K562 (cell line): Measurements from ENCODE around the gene SDSL. TPM values are rescaled to one million over a fixed set of nuclear protein-coding genes. Genes with fewer than 3 reads are reported as not detected.

ENCODE experiments used
- ATAC-seq: fragments of 200-7000 bp; cut with Tn5 transposase; 3 replicates; pipeline ENCODE4 v1.9.1; 2020; ENCODE audit warnings: moderate library complexity
- BruUV-seq: library from RNA; stranded (reverse); fragments of 400-500 nt; replicated peaks from 2 replicates; lab custom pipeline; 2021; lab: Mats Ljungman, UMichigan
- CTCF ChIA-PET: fragments of 300-600 bp; formaldehyde crosslinking; extraction: SDS; loops from one replicate; lab custom pipeline; 2021; ENCODE audit warnings: low intra/inter-chr PET ratio; lab: Yijun Ruan, JAX
- POLR2A ChIA-PET: fragments of 300-600, 350-650 bp; sonication (Branson Sonifier 250); formaldehyde crosslinking; extraction: SDS; loops from one replicate; lab custom pipeline; 2021; ENCODE audit warnings: antibody characterized with exemption, inconsistent platforms; lab: Yijun Ruan, JAX
- DNase-seq, 4 experiments: peaks; one replicate each; pipeline versions ENCODE4 v3.0.0 to v3.0.0-alpha.2; 2011 to 2018; ENCODE audit warnings: low spot score in 3 of 4, mixed read lengths in 3 of 4; ENCODE audit errors: extremely low read depth in 1 of 4
- FAIRE-seq: peaks from 2 replicates; lab custom pipeline; 2011; peaks lifted over from hg19 to GRCh38; lab: Jason Lieb, UNC
- H2AFZ ChIP-seq: 2 replicates; pipeline ENCODE4 v1.6.0; 2011; ENCODE audit warnings: low read depth, low read length, control low read depth, inconsistent platforms
- H3K27ac ChIP-seq: fragments of 200-600 bp; 3 replicates; pipeline ENCODE4 v1.8.0; 2011; ENCODE audit warnings: low read depth, mild to moderate bottlenecking, control low read depth, inconsistent platforms, low read length, moderate library complexity, mixed read lengths; ENCODE audit errors: extremely low read depth
- H3K27me3 ChIP-seq, 2 experiments: fragments of 300-600 bp in 1 of 2; 2 replicates in 1 of 2; 3 replicates in 1 of 2; pipeline versions ENCODE4 v1.6.0 to v1.8.0; 2011; ENCODE audit warnings: inconsistent platforms in 2 of 2, low read length in 2 of 2, mild to moderate bottlenecking in 1 of 2, mixed read lengths in 1 of 2, moderate library complexity in 1 of 2; ENCODE audit not compliant: control insufficient read depth in 2 of 2, insufficient read depth in 2 of 2
- H3K36me3 ChIP-seq: fragments of 300-600 bp; 3 replicates; pipeline ENCODE4 v1.8.0; 2011; ENCODE audit warnings: mild to moderate bottlenecking, low read length, inconsistent platforms; ENCODE audit not compliant: control insufficient read depth, insufficient read depth
- H3K4me1 ChIP-seq, 2 experiments: fragments of 200-600 bp in 1 of 2; replicated peaks in 1 of 2; 2 replicates in 1 of 2; 3 replicates in 1 of 2; pipeline versions ENCODE4 v1.5.1 to v1.8.0; 2011; ENCODE audit warnings: inconsistent platforms in 2 of 2, low read length in 2 of 2, mild to moderate bottlenecking in 1 of 2, mixed read lengths in 1 of 2, moderate library complexity in 1 of 2; ENCODE audit not compliant: control insufficient read depth in 2 of 2, insufficient read depth in 2 of 2
- H3K4me2 ChIP-seq: 2 replicates; pipeline ENCODE4 v1.6.1; 2011; ENCODE audit warnings: low read length, control low read depth, inconsistent platforms, mixed read lengths; ENCODE audit not compliant: insufficient read depth
- H3K4me3 ChIP-seq: fragments of 200-600 bp; sonication (generic), shearing (Covaris generic); 2 replicates; pipeline ENCODE4 v1.5.1; 2016; ENCODE audit warnings: control low read depth, inconsistent platforms
- H3K79me2 ChIP-seq: fragments of 200-600 bp; 3 replicates; pipeline ENCODE4 v1.8.0; 2011; ENCODE audit warnings: low read length, inconsistent platforms; ENCODE audit not compliant: control insufficient read depth, insufficient read depth
- H3K9ac ChIP-seq, 2 experiments: 2 replicates each; pipeline versions ENCODE4 v1.6.0 to v1.6.1; 2011; ENCODE audit warnings: low read depth in 2 of 2, low read length in 2 of 2, control low read depth in 1 of 2, inconsistent platforms in 1 of 2, mild to moderate bottlenecking in 1 of 2, mixed read lengths in 1 of 2; ENCODE audit not compliant: insufficient read depth in 1 of 2
- H3K9me1 ChIP-seq: one replicate; pipeline ENCODE4 v1.6.0; 2011; ENCODE audit warnings: inconsistent platforms, mild to moderate bottlenecking, low read length, moderate library complexity; ENCODE audit not compliant: control insufficient read depth, insufficient read depth
- H3K9me3 ChIP-seq: replicated peaks from 2 replicates; pipeline ENCODE4 v1.5.1; 2011; ENCODE audit warnings: low read depth, low read length, inconsistent platforms; ENCODE audit not compliant: control insufficient read depth, insufficient read depth
- H4K20me1 ChIP-seq: replicated peaks from 2 replicates; pipeline ENCODE4 v1.6.1; 2011; ENCODE audit warnings: low read length, inconsistent platforms, mixed read lengths; ENCODE audit not compliant: control insufficient read depth, insufficient read depth
- HIVEP1 ChIP-seq: fragments of 250-450 bp; sonication (Bioruptor Pico); IDR thresholded peaks from 2 replicates; pipeline ENCODE4 v1.4.0; 2020; ENCODE audit warnings: mild to moderate bottlenecking
- MED1 ChIP-seq: sonication (generic); formaldehyde crosslinking; IDR thresholded peaks from 2 replicates; pipeline ENCODE4 v1.8.1; 2023; ENCODE audit warnings: missing genetic modification reagents, borderline replicate concordance
- MTF1 ChIP-seq: fragments of 250-450 bp; sonication (Bioruptor Pico); IDR thresholded peaks from 2 replicates; pipeline ENCODE4 v1.9.0; 2021; ENCODE audit warnings: moderate library complexity, mild to moderate bottlenecking, inconsistent platforms, borderline replicate concordance
- NRF1 ChIP-seq, 2 experiments: fragments of 450-650 bp; IDR thresholded peaks in 1 of 2; conservative IDR thresholded peaks in 1 of 2; 2 replicates each; pipeline ENCODE4 v1.6.1; 2014; ENCODE audit warnings: mild to moderate bottlenecking in 2 of 2
- POLR2B ChIP-seq: fragments of 450-650 bp; IDR thresholded peaks from 2 replicates; pipeline ENCODE4 v1.6.1; 2018; ENCODE audit warnings: low read depth; ENCODE audit not compliant: partially characterized antibody
- RBFOX2 ChIP-seq: fragments of 200-400 bp; formaldehyde crosslinking; IDR thresholded peaks from 2 replicates; pipeline ENCODE4 v1.6.1; 2017; ENCODE audit warnings: low read depth, mild to moderate bottlenecking, low read length, moderate library complexity
- RBM34 ChIP-seq: fragments of 200-400 bp; formaldehyde crosslinking; IDR thresholded peaks from 2 replicates; pipeline ENCODE4 v1.6.1; 2018; ENCODE audit warnings: low read length, borderline replicate concordance; ENCODE audit not compliant: insufficient read depth
- TAF1 ChIP-seq: IDR thresholded peaks from 2 replicates; pipeline ENCODE4 v1.6.1; 2011; ENCODE audit warnings: mild to moderate bottlenecking, low read length, moderate library complexity; ENCODE audit not compliant: insufficient read depth, control insufficient read depth, severe bottlenecking; ENCODE audit errors: extremely low read depth
- ZFP36 ChIP-seq: fragments of 150-350 bp; IDR thresholded peaks from 2 replicates; pipeline ENCODE4 v1.6.1; 2018; ENCODE audit warnings: low read length, low read depth; ENCODE audit not compliant: partially characterized antibody
- ZNF263 ChIP-seq: sonication (generic); formaldehyde crosslinking; IDR thresholded peaks from 2 replicates; pipeline ENCODE4 v1.8.0; 2022; ENCODE audit warnings: mild to moderate bottlenecking, missing genetic modification reagents, borderline replicate concordance
- ZNF274 ChIP-seq: IDR thresholded peaks from 2 replicates; pipeline ENCODE4 v1.6.1; 2011; ENCODE audit warnings: low read depth, mild to moderate bottlenecking, low read length, moderate library complexity, borderline replicate concordance
- ZNF41 ChIP-seq: fragments of 250-450 bp; sonication (Bioruptor Pico); conservative IDR thresholded peaks from 2 replicates; pipeline ENCODE4 v1.4.0; 2020; ENCODE audit warnings: mild to moderate bottlenecking
- WGBS: fragments of 100-300 bp; shearing (Covaris generic); methylation state at CpG from one replicate; pipeline ENCODE4 v1.1.6; 2016; ENCODE audit warnings: low coverage, mixed read lengths; ENCODE audit not compliant: insufficient coverage; ENCODE audit errors: missing lambda C conversion rate; 5-methylcytosine and 5-hydroxymethylcytosine counted together
- in situ Hi-C: fragments of 300-500 bp; cut with MboI; formaldehyde crosslinking; loops from 4 replicates; pipeline ENCODE4 v1.15.0; 2018; ENCODE audit warnings: inconsistent platforms, mixed read lengths
- intact Hi-C: fragments of 100-400 bp; cut with micrococcal nuclease; formaldehyde crosslinking; loops from 2 replicates; pipeline ENCODE4 v1.14.2; 2022
- polyA plus RNA-seq, 8 experiments: library from polyadenylated mRNA; depleted of rRNA in 4 of 8; stranded (reverse) in 5 of 8; unstranded in 3 of 8; fragments of >200 nt; fragmentation: Nextera tagmentation in 2 of 8; fragmentation: Illumina TruSeq in 1 of 8; extraction: Ambion mirVana in 2 of 8; extraction: Trizol in 1 of 8; gene quantifications; 2 replicates each; pipeline versions ENCODE4 v1.2.1 to v1.2.3, GENCODE V29; 2011 to 2014; ENCODE audit warnings: inconsistent platforms in 1 of 8, missing spikeins in 1 of 8
- total RNA-seq, 7 experiments: library from RNA; depleted of rRNA in 6 of 7; stranded (reverse); fragments of >200 nt in 6 of 7; fragmentation: Illumina TruSeq in 2 of 7; extraction: Trizol in 2 of 7; gene quantifications; 2 replicates each; pipeline versions ENCODE4 v1.2.1 to v1.2.3, GENCODE V29; 2011 to 2021; ENCODE audit warnings: low replicate concordance in 1 of 7
- TF ChIP-seq, protein P1 (sequence below): fragments of 450-650 bp; IDR thresholded peaks from 2 replicates; pipeline ENCODE4 v1.6.1; 2018; ENCODE audit warnings: mild to moderate bottlenecking, low read depth; ENCODE audit not compliant: partially characterized antibody
- TF ChIP-seq, protein P2 (sequence below): sonication (generic); formaldehyde crosslinking; IDR thresholded peaks from 2 replicates; pipeline ENCODE4 v1.8.0; 2022; ENCODE audit warnings: mild to moderate bottlenecking, missing genetic modification reagents
- TF ChIP-seq, protein P3 (sequence below), 2 experiments: IDR thresholded peaks; 2 replicates each; pipeline ENCODE4 v1.6.1; 2011; ENCODE audit warnings: borderline replicate concordance in 1 of 2, control low read depth in 1 of 2, low read depth in 1 of 2, low read length in 1 of 2, mild to moderate bottlenecking in 1 of 2, mixed read lengths in 1 of 2, moderate library complexity in 1 of 2; ENCODE audit not compliant: insufficient read depth in 1 of 2, insufficient read length in 1 of 2, poor library complexity in 1 of 2, severe bottlenecking in 1 of 2; ENCODE audit errors: extremely low read depth in 1 of 2
- TF ChIP-seq, protein P4 (sequence below): fragments of 250-450 bp; sonication (Bioruptor Pico); IDR thresholded peaks from 2 replicates; pipeline ENCODE4 v1.4.0; 2020; ENCODE audit warnings: mild to moderate bottlenecking

Gene SDSL
- total and polyA plus RNA-seq, 9 of the 15 experiments (the other 6 are each of a cell fraction or from before 2014, with no cell fraction given) = 0.31 to 11.0 (median 7.4) TPM

DNA sequence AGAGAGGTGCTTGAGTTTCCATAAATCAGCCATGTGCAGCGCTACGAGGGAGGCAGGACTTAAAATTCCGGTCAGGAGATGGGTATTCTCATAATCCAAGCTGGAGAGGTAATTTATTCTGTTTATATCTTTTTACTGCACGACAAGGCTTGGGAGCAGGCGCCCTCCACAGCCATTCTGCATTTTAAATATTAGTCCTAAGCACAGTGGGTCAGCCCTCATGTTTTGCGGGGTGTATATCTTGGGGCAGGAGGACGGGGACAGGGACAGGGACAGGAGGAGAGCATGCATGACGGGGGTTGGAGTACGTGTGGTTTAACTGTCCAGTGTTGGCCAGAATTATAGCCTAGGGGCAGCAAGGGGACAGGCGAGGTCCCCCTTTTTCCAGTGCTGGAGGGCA lies 35.0 kb downstream of the SDSL start:
- no peak overlapping the region for H3K9ac ChIP-seq
- FAIRE-seq = no peak
- no peak for ATAC-seq
- no TSS peak for BruUV-seq
- ChIA-PET CTCF (interaction anchor here (0.6 kb wide), 1 partner anchor 453 kb away, joined by 4 read pairs; no protein-coding TSS in a partner anchor), POLR2A (interaction anchor here (0.6 to 1.2 kb wide), 2 partner anchors 35 to 227 kb away, joined by 3 to 4 read pairs; partner anchors contain the start of gene SDSL)
- peaks cover 2 to 22% of the 10 kb centered on the region in 2 experiments; a peak in 3 of 5 replicates for H3K27me3 ChIP-seq
- no peak overlapping the region for H3K27ac ChIP-seq
- no peak overlapping the region for H3K4me3 ChIP-seq
- H4K20me1 ChIP-seq = no peaks in the 10 kb centered on the region
- 0% methylated on average over 10 of the region's 10 CpGs for WGBS
- no peaks in the 10 kb centered on the region for H3K9me3 ChIP-seq
- H3K4me2 ChIP-seq = no peak overlapping the region
- no peak overlapping the region for H2AFZ ChIP-seq
- H3K36me3 ChIP-seq = no peaks in the 10 kb centered on the region
- in situ Hi-C loops = no loop called here
- intact Hi-C loops = no loop called here
- no peaks in the 10 kb centered on the region for H3K79me2 ChIP-seq
- no peak for DNase-seq
- peaks cover 0 to 2% of the 10 kb centered on the region in 2 experiments; a peak in 2 of 5 replicates for H3K4me1 ChIP-seq
- no peaks in the 10 kb centered on the region for H3K9me1 ChIP-seq
- TF ChIP-seq MED1 (no peak), ZNF41 (no peak), MTF1 (no peak), TAF1 (no peak), ZNF274 (no peak), HIVEP1 (no peak), ZNF263 (CRISPR knock-in tag) (no peak), POLR2B (no peak), ZFP36 (no peak), NRF1 (conservative IDR thresholded peaks at IDR 0.05 in 1 of 2, IDR thresholded peaks at IDR 0.05 in 1 of 2) (no peak), RBM34 (no peak), RBFOX2 (no peak)
- TF ChIP-seq, protein P1, sequence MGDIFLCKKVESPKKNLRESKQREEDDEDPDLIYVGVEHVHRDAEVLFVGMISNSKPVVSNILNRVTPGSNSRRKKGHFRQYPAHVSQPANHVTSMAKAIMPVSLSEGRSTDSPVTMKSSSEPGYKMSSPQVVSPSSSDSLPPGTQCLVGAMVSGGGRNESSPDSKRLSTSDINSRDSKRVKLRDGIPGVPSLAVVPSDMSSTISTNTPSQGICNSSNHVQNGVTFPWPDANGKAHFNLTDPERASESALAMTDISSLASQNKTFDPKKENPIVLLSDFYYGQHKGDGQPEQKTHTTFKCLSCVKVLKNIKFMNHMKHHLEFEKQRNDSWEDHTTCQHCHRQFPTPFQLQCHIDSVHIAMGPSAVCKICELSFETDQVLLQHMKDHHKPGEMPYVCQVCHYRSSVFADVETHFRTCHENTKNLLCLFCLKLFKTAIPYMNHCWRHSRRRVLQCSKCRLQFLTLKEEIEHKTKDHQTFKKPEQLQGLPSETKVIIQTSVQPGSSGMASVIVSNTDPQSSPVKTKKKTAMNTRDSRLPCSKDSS = no peak
- TF ChIP-seq, protein P2, sequence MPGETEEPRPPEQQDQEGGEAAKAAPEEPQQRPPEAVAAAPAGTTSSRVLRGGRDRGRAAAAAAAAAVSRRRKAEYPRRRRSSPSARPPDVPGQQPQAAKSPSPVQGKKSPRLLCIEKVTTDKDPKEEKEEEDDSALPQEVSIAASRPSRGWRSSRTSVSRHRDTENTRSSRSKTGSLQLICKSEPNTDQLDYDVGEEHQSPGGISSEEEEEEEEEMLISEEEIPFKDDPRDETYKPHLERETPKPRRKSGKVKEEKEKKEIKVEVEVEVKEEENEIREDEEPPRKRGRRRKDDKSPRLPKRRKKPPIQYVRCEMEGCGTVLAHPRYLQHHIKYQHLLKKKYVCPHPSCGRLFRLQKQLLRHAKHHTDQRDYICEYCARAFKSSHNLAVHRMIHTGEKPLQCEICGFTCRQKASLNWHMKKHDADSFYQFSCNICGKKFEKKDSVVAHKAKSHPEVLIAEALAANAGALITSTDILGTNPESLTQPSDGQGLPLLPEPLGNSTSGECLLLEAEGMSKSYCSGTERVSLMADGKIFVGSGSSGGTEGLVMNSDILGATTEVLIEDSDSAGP = no peak
- TF ChIP-seq, protein P3, sequence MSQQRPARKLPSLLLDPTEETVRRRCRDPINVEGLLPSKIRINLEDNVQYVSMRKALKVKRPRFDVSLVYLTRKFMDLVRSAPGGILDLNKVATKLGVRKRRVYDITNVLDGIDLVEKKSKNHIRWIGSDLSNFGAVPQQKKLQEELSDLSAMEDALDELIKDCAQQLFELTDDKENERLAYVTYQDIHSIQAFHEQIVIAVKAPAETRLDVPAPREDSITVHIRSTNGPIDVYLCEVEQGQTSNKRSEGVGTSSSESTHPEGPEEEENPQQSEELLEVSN (IDR thresholded peaks at IDR 0.05; ENCODE audit: borderline replicate concordance in 1 of 2, extremely low read depth in 1 of 2, insufficient read depth in 1 of 2, insufficient read length in 1 of 2, low read depth in 1 of 2, low read length in 1 of 2, poor library complexity in 1 of 2, severe bottlenecking in 1 of 2) = no peak
- TF ChIP-seq, protein P4, sequence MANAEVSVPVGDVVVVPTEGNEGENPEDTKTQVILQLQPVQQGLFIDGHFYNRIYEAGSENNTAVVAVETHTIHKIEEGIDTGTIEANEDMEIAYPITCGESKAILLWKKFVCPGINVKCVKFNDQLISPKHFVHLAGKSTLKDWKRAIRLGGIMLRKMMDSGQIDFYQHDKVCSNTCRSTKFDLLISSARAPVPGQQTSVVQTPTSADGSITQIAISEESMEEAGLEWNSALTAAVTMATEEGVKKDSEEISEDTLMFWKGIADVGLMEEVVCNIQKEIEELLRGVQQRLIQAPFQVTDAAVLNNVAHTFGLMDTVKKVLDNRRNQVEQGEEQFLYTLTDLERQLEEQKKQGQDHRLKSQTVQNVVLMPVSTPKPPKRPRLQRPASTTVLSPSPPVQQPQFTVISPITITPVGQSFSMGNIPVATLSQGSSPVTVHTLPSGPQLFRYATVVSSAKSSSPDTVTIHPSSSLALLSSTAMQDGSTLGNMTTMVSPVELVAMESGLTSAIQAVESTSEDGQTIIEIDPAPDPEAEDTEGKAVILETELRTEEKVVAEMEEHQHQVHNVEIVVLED (CRISPR knock-in tag) = no peak
